ENCODE data around the gene EPS8L1.
"Not testable (repeated sequence)": the region's sequence is repeated elsewhere in the genome, so short reads cannot be mapped to it uniquely, and the experiment has no call there.

The EPS8L1 gene

DNA sequence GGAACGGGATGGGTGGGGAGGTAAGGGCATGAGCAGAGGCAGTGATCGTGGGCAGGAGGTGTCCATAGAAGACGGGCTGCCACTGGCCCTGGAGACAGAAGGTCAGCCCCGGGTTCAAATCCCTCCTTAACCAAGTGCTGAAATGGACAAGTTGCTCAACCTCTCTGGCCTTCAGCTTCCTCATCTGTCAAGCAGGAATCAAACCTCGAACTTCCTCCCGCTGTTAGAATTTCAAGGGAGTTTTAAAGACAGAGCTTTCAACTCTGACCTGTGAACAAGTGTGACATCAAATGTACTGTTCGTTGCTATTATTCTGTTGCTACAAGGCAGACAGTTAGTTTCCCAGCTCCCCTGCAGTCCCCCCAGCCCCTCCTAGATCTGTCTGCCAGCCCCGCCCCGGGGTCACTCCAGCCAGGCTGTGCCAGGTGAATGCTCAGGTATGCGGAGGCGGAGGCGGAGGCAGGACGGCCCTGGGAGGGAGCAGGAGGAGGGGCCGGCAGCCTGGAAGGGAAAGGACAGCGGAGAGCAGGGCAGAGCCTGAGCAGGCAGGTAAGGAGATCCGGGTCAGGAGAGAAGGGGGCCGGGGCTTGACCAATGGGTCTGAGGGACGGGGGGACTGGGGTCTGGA, at the start of gene EPS8L1:
EPS8L1 (plus strand) TSS at position 499 of the 628 bp plus-strand sequence. CDS start 576 bp downstream, outside the sequence.
- peak in 1 of 2 experiments; percentile 53 for DNase-seq

DNA sequence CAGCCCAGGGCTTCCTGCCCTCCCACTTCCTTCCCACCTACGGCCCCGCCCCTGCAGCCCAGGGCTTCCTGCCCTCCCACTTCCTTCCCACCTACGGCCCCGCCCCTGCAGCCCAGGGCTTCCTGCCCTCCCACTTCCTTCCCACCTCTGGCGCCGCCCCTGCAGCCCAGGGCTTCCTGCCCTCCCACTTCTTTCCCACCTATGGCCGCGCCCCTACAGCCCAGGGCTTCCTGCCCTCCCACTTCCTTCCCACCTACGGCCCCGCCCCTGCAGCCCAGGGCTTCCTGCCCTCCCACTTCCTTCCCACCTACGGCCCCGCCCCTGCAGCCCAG, 48.6 kb upstream of the EPS8L1 start:
- not testable (repeated sequence) for DNase-seq

DNA sequence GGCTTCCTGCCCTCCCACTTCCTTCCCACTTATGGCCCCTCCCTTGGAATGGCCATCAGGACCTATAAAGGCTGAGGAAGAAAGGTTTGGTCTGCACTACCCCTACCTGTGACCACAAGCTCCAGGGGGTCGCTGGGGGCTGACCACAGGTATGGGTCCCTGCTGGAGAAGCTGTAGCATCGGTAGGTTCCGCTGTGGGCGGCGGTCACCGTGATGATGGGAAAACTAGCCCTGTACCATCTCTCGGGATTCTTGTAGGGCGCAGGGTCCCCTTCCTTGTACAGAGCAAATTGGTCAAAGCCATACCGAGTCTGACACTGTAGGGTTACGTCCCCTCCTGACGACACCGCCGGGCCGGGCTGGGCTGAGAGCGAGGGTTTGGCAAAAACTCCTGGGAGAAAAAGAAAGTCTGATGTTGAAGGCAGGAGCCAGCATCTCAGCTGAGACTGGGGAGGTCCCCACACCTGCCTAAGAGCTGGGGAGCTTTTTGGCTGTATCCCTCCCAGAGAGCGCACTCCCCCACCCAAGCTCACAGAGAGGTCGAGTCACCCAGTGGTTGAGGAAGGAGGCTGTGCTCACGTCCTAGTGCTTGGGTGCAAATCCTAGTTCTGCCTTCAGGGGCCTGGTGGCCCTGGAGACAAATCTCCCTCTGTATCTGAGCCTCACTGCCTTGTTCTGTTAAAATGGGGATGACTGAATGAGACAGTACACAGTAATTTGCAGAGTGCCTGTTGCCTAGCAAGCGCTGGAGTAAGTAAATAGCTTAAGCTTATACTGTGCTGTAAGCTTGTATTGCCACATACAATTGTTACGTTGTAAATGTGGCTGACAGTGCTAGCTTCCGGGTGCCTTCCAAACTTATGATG, 48.0 kb upstream of the EPS8L1 start:
- peak in 1 of 2 experiments; percentile 29 for DNase-seq

DNA sequence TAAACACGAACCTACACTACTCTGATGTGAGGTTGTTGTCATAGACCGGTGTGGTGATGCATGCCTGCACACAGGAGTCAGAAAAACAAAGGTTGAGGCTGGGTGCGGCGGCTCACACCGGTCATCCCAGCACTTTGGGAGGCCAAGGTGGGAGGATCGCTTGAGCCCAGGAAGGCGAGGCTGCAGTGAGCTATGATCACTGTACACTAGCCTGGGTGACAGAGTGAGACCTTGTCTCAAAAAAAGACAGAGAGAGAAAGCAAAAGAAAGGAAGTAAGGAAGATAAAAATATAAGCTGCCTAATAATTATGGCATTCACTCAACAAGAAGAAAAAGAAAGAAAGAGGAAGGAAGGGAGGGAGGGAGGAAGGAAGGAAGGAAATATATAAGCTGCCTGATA, 46.9 kb upstream of the EPS8L1 start:
- DNase-seq, result no peak

DNA sequence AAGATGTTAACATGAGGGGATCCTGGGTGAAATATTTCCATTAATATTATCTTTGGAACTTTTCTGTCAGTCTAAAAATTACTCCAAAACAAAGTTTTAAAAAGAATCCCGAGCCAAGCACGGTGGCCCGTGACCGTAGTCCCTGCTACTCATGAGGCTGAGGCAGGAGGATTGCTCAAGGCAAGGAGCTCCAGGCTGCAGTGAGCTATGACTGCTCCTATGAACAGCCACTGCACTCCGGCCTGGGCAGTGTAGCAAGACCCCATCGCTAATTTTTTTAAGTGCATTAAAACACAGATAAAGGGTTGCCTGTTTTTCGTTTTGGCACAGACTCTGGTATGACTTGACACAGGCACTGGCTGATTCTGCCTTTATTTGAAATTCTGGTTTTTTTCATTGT, 44.5 kb upstream of the EPS8L1 start:
- DNase-seq, result no peak

DNA sequence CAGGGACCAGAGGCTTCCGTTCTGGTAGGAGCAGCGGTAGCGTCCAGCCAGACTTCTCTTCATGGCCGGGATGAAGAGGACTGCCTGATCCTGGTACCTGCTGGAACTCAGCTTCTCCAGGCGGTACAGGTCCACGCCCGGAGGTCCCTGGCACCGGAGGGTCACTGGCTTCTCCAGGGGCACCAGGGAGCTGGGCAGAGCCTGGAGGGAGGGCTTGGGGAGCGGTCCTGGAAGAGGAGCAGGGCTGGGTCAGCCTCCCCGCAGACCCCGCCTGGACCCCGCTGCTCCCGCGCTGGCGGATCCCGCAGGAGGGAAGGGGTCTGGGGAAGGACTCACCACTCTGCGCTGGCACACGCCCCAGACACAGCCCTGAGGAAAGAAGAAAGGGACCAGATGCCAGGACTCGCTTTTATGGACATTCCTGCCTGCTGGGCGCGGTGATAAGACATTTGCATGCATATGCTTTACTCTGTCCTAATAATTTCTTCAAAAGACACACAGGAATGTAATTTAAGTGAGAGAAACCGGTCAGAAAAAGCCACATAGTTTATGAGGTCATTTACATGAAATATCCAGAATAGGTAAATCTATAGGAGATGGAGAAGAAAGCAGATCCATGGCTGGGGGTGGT, 43.4 kb upstream of the EPS8L1 start:
- peak; percentile 35 to 68 for DNase-seq

DNA sequence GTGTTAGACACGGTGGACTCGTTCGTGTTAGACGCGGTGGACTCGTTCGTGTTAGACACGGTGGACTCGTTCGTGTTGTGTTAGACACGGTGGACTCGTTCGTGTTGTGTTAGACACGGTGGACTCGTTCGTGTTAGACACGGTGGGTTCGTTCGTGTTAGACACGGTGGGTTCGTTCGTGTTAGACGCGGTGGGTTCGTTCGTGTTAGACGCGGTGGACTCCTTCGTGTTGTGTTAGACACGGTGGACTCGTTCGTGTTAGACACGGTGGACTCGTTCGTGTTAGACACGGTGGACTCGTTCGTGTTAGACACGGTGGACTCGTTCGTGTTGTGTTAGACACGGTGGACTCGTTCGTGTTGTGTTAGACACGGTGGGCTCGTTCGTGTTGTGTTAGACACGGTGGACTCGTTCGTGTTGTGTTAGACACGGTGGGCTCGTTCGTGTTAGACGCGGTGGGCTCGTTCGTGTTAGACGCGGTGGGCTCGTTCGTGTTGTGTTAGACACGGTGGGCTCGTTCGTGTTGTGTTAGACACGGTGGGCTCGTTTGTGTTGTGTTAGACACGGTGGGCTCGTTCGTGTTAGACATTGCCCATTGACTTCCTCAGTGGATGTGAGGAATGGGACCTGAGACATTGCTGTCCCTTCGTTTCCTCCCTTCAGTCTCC, 42.6 kb upstream of the EPS8L1 start:
- DNase-seq, result not testable (repeated sequence)

DNA sequence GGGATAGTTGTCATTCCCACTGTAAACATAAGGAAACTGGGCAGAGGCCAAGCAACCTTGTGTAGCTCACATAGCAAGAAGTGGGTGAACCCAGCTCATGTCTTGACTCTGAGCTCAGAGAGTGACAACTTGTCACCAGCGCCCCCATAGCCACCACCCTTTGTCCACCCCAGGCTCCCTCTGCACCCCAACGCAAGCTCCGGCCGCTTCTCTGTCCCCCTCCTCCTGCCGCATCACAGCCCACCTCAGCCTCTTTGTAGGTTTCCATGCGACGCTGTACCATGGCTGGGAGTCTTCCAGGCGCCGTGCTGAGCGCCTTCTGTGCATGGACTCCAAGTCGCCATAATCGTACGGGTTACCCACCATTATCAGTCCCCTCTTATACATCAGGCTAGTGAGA, 40.9 kb upstream of the EPS8L1 start:
- no peak for DNase-seq

DNA sequence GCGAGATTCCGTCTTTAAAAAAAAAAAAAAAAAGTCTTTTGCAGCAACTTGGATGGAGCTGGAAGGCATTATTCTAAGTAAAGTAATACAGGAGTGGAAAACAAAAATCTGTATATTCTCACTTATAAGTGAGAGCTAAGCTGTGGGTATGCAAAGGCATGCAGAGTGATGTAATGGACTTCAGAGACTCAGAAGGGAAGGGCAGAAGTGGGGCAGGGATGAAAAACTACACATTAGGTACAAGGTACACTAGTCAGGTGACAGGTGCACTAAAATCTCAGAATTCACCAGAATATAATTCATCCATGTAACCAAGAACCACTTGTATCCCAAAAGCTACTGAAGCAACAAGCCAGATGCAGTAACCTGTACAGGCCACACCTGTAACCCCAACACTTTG, 39.6 kb upstream of the EPS8L1 start:
- DNase-seq, result no peak

DNA sequence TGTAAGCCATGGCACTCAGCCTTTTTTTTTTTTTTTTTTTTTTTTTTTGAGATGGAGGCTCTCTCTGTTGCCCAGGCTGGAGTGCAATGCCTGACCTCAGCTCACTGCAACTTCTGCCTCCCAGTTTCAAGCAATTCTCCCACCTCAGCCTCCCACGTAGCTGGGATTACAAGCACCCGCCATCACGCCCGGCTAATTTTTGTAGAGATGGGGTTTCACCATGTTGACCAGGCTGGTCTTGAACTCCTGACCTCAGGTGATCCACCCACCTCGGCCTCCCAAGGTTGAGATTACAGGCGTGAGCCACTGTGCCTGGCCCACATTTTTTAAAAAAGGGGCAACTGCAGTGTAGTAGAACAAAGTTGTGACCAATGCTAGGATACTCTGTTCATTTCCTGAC, 38.1 kb upstream of the EPS8L1 start:
- not testable (repeated sequence) for DNase-seq

DNA sequence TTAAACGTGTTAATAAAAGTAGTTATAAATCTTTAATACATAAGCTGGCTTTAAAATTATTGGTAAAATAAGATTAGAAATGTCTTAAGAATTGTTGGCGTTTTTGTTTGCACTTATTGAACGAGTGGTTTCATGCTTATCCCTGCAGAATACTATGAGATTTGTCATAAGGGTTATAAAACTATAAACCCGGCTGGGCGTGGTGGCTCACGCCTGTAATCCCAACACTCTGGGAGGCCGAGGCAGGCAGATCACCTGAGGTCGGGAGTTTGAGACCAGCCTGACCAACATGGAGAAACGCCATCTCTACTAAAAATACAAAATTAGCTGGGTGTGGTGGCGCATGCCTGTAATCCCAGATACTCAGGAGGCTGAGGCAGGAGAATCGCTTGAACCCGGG, 35.0 kb upstream of the EPS8L1 start:
- not testable (repeated sequence) for DNase-seq

DNA sequence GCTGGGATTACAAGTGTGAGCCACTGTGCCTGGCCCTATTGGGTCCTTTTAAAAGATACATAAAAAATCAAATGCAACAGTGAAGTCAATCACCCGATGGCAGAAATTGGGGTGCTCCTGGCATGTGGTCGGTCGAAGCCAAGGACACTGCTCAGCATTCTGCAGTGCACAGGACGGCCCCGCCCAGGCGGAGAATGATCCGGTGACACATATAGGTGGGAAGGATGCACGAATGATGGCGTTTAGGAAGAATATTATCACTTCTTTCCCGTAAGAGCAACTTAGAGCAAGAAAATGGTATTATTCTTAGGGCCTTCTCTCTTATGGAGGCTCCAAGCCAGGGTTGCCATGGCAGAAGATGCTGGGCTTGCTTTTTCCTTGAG, 34.4 kb upstream of the EPS8L1 start:
- no peak for DNase-seq

DNA sequence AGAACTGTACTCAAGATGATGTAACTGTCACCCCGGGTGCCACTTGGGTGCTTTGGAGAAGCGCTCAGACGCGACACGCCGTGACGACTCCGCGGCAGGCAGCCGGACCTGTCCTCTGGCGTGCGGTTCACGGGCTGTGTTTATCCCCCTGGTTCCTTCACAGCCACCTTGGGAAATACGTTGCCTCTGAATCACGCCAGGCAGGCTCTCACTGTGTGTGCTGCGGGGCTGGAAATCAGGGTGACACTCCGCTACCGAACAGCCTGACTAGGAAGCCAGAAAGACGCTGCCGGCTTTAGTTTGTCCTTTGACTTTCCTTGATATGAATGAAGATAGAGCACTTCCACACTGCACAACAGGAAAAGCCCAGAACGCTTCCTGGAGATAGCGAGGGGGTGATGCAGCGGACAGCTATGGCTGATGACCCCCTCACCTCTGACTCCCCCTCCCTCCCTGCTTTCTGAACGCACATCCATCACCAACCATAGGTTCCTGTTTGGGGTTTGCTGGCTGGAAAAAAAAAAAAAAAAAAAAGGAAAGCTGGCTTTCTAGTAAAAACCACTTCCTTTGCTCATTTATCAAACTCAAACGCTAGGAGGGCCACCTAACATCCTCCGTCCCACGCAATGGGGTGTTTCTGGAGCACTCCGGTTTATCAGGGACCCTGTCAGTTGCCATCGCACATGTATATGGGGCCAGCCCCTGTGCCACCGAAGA, 33.9 kb upstream of the EPS8L1 start:
- no peak for DNase-seq

DNA sequence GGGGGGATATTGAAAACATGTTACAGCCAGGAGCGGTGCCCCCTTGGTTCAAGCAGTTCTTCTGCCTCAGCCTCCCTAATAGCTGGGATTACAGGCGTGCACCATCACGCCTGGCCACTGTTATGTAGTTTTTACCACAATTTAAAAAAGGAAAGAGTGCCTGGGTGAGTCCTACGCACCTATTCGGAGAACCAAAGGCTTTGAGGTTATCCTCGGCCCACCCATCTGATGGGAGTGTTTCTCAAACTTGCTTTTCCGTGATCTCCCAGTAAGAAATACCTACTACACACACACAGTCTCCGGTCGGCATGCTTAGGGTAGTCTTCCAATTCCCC, 33.4 kb upstream of the EPS8L1 start:
- DNase-seq, result no peak

DNA sequence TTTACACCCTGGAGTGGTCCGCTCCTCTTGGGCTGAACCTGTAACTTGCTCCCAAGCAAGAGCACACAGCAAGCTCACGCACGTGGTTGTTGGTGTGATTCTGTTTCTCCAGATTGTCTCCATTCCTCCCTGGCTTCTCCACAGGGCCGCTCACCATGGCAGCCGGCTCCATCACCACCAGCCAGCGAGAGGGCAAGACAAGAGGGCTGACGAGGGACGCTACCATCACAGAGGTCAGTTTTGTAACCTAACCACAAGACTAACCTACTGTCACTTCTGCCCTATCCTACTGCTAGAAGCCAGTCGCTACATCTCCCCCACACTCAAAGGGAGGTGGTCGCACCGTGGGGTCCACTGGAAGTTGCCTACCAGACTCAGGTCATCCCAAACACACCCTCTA, 33.0 kb upstream of the EPS8L1 start:
- DNase-seq, result no peak

DNA sequence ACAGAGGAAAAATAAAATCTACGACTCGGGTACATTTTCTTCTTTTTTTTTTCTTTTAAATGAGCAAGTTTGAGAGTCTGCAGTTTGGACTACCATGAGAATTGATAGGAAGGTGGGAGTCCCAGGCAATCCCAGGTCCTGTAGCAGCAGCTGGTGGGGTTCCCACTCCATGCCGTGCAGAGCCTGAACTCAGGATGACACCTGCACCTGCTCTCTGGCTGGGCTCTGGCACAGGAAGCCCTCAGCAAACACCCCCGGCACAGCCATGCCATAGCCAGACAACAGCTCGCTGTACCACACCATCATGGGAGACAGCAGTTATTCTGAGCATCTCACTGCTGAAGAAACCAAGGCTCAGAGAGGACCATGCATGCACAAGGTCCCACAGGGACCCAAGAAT, 31.4 kb upstream of the EPS8L1 start:
- DNase-seq, result no peak

DNA sequence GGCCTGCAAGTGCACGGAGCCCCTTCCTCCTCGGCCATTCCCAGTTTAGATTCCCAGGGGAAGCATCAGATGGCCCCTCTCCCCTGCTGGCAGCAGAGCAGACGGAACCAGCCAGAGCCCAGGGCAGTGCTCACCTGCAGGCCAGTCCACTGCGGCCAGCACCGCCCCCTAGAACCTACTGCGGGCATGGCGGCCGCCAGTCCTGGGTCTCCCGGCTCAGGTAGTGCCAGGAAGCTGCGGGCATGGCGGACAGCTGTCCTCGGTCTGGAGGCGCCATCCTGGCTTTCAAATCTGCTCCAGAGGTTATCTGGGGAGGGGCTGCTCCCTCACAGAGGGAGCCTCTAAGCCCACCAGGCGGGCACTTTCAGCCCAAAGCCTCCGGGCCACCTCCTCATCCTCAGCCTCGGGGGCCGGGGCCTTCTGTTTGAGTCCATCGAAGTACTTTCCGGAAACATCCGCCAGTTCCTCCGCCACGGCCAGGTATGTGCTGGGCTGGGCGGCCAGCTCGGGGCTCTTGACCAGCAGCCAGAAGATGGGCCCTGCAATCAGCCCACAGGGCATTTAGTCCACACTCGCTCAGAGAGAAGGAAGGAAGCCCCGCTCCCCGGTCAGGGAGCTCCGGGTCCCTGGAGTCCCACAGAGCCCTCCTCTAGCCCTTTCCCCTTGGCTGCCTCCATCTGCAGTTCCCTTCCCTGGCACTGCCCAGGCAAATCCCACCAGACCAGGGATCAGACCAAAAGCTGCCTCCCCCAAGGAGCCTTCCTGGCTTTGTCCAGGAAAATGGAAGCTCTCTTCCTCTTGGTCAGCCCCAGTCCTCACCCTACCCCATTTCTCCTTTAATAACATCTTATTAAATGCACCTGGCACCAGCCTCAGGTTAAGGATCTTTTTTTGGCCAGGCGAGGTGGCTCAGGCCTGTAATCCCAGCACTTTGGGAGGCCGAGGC, 30.6 kb upstream of the EPS8L1 start:
- DNase-seq, result no peak

DNA sequence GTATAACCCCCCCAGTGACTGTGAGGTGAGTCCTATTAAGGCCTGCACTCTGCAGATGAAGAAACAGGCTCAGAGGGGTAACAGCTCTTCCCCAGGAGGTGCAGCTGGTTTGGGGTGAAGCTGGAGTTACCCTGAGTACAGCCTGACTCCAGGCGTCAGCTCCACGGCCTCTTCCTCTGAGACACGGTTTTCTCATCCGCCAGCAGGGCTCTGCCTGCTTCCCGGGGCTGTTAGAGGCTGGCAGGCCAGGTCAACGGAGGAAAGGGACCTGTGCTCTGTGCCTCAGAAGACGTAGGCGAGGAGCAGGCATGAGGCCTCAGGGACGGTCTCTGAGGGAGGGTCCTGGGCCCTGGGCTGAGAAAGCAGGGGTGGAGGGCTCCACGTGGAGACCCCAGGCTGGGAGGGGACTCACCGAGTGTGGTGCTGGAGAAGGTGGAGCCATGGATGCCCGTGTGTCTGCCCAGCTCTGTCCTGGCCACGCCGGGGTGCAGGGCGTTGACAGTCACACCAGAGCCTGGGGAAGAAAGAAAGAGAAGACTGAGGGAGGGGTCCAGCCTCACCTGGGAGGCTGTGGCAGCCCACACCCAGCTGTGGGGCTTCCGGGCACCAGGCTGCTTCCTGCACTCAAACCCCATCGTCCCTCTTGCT, 28.6 kb upstream of the EPS8L1 start:
- DNase-seq, result no peak

DNA sequence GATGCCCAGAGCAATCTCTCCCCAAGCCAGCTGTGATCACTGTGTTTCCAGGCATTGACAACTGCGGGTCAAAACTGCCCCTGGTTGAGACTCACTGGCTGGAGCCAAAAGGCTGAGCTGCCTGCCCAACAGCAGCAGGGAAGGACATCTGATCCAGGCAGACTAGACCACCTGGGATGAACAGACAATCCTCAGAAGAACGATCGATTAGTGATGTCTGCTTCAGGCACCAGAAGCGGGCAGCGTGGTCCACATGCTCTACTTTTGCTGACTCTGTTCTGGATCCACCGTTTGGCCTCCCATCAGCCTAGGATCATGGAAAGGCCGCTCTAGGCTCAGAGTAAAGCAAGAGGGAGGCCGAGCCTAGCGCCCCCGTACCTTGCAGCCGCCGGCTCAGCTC, 27.7 kb upstream of the EPS8L1 start:
- DNase-seq, result no peak

DNA sequence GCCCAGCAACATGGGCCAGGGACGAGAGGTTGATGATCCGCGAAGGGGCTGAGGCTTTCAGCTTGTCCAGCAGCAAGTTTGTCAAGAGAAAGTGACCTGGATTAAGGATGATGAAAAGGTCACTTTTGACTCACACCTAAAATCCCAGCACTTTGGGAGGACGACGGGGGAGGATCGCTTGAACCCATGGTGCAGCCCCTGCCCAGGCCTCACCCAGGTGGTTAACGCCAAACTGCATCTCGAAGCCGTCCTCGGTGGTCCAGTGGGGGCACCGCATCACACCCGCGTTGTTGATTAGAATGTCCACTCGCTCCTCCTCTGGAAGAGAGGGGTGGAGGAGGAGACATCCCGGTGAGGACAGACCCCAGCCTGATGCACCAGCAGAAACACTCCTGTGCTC, 27.2 kb upstream of the EPS8L1 start:
- DNase-seq, result no peak
